ENCODE data around the gene C11orf24.

C11orf24 gene

DNA sequence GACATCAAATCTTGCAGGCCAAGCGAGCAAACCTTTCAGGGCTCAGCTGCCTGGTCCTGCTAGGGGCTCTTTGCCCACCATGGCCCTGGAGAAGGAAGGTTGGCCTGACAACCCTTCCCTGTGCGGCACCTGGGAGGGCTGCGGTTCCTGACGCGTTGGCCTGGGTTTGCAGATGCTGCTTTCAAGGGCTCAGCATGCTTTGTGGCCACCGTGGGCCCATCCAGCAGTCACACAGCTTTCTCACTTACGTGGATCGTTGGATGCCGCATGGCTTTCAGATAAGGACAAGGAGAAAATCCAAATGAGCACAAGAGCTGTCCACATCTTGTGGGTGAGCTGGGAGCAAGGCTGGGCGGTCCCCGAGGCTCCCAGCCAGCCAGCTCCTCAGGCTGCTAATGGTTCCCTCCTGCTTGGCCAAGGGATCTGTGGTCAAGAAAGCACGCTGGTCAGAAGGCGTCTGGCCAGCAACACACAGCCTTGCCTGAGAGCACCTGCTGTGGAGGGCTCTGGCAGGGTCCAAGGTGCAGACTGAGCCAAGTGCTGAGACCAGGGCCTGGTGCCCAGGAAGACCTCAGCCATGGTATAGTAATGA is 8.2 kb downstream of the C11orf24 start:
- Histone ChIP-seq H3K9ac (ENCODE audit: low read depth in 1 of 2, low read length in 2 of 2) (no peak overlapping the region), H3K27me3 (ENCODE audit: control insufficient read depth in 2 of 2, insufficient read depth in 2 of 2, low read length in 2 of 2) (no peaks in the 10 kb centered on the region), H3K27ac (ENCODE audit: low read depth in 2 of 2, low read length in 2 of 2) (no peak overlapping the region), H3K36me3 (ENCODE audit: control insufficient read depth in 2 of 2, insufficient read depth in 2 of 2, low read length in 2 of 2) (peaks cover 61 to 72% of the 10 kb centered on the region in 2 donors), H3K9me3 (ENCODE audit: control insufficient read depth in 2 of 2, low read length in 2 of 2) (no peaks in the 10 kb centered on the region), H3K4me1 (ENCODE audit: control insufficient read depth in 2 of 2, insufficient read depth in 2 of 2, low read length in 2 of 2) (peaks cover 5 to 20% of the 10 kb centered on the region in 2 donors), H3K4me3 (ENCODE audit: low read length in 2 of 2) (no peak overlapping the region)

DNA sequence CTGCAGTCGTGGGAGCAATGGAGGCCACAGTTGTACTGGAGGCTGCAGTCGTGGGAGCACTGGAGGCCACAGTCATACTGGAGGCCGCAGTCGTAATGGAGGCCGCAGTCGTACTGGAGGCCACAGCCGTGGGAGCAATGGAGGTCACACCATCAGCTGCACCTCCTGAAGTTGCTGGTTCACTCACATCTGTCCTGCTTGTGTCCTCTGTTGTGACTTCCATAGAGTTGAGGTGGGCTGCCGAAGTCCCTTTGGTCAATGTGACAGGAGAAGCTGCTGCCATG is 9.3 kb downstream of the C11orf24 start:
- Histone ChIP-seq H3K4me1 (ENCODE audit: control insufficient read depth in 2 of 2, insufficient read depth in 2 of 2, low read length in 2 of 2) (peaks cover 10 to 21% of the 10 kb centered on the region in 2 donors), H3K4me3 (ENCODE audit: low read length in 2 of 2) (no peak overlapping the region), H3K27me3 (ENCODE audit: control insufficient read depth in 2 of 2, insufficient read depth in 2 of 2, low read length in 2 of 2) (no peaks in the 10 kb centered on the region), H3K36me3 (ENCODE audit: control insufficient read depth in 2 of 2, insufficient read depth in 2 of 2, low read length in 2 of 2) (peaks cover 56 to 64% of the 10 kb centered on the region in 2 donors), H3K9me3 (ENCODE audit: control insufficient read depth in 2 of 2, low read length in 2 of 2) (no peaks in the 10 kb centered on the region), H3K27ac (ENCODE audit: low read depth in 2 of 2, low read length in 2 of 2) (no peak overlapping the region), H3K9ac (ENCODE audit: low read depth in 1 of 2, low read length in 2 of 2) (no peak overlapping the region)

DNA sequence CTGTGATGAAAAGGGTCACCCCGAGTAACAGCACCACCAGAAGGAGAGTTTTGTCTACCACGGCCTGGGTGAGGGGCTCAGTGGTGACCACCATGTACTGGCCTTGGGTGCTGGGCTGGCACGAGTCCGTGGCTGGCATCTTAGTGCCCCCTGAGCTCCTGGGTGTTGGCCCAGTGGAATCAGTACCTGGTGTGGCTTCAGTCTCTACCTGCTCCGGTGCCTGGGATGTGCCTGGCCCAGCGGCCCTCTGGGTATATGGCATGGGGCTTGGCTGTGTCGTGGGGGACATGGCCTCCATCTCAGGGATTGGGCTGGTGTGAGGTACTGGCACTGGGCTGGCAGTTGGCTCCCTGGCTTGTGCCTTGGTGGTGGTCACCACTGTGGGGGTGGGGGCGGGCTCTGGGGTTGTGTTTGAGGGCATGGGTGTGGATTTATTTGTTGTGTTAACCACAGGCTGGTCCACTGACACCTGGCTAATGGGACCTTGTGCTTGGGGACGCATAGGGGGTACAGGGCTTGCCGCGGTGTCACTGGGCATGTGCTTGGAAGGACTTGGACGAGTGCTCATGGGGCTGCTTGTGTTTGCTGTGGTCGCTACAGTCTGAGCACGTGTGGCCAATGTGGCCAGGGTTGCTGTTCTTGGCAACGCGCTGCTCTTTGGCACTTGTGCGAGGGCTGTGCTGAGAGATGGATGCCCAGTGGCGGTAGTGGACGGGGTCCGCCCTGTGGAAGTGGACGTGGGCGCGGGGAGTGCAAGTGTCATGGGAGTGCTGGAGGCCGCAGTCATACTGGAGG is 9.8 kb downstream of the C11orf24 start:
- H3K9ac ChIP-seq (ENCODE audit: low read depth in 1 of 2, low read length in 2 of 2), result no peak overlapping the region
- H3K4me3 ChIP-seq (ENCODE audit: low read length in 2 of 2), result no peak overlapping the region
- peaks cover 54 to 59% of the 10 kb centered on the region in 2 donors for H3K36me3 ChIP-seq (ENCODE audit: control insufficient read depth in 2 of 2, insufficient read depth in 2 of 2, low read length in 2 of 2)
- no peak overlapping the region for H3K27ac ChIP-seq (ENCODE audit: low read depth in 2 of 2, low read length in 2 of 2)
- peaks cover 7 to 19% of the 10 kb centered on the region in 2 donors for H3K4me1 ChIP-seq (ENCODE audit: control insufficient read depth in 2 of 2, insufficient read depth in 2 of 2, low read length in 2 of 2)
- H3K27me3 ChIP-seq (ENCODE audit: control insufficient read depth in 2 of 2, insufficient read depth in 2 of 2, low read length in 2 of 2), result no peaks in the 10 kb centered on the region
- no peaks in the 10 kb centered on the region for H3K9me3 ChIP-seq (ENCODE audit: control insufficient read depth in 2 of 2, low read length in 2 of 2)

DNA sequence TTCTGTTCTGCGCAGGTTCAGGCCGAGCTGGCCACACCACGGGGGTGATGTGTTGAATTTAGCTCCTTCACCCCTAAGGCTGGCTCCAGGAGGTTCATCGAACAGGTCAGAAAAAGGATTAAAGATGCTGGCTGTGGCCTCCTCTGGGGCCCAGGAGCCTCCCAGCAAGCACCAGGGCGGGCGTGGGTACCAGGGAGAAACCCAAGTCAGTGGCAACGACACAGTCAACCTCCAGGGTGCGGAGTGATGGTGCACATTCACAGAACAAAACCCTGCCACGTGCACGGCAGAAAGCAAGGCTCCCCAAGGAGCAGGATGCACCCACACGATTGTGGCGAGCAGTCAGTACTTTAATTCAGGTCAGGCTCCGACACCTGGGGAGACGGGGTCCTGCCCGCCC is 10.8 kb downstream of the C11orf24 start:
- H3K27ac ChIP-seq (ENCODE audit: low read depth in 2 of 2, low read length in 2 of 2), result no peak overlapping the region
- peaks cover 48 to 50% of the 10 kb centered on the region in 2 donors for H3K36me3 ChIP-seq (ENCODE audit: control insufficient read depth in 2 of 2, insufficient read depth in 2 of 2, low read length in 2 of 2)

DNA sequence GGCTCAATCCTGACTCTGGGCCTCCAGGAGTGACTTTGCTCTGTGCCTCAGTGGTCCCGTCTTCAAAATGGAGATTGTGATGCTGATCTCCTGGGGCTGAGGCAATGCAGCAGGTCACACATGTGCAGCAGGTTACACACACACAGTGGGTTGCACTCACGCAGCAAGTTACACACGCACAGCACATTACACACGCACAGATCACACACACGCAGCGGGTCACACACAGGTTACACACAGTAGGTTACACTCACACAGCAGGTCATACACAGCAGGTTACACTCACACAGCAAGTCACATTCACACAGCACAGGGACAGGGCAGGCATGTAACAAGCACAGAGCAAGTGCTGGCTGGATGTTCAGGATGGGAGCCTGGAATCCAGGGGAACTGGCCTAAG is 11.3 kb downstream of the C11orf24 start:
- H3K9ac ChIP-seq (ENCODE audit: low read depth in 1 of 2, low read length in 2 of 2), result no peak overlapping the region
- H3K27me3 ChIP-seq (ENCODE audit: control insufficient read depth in 2 of 2, insufficient read depth in 2 of 2, low read length in 2 of 2), result no peaks in the 10 kb centered on the region
- peaks cover 45% of the 10 kb centered on the region in 2 donors for H3K36me3 ChIP-seq (ENCODE audit: control insufficient read depth in 2 of 2, insufficient read depth in 2 of 2, low read length in 2 of 2)
- H3K9me3 ChIP-seq (ENCODE audit: control insufficient read depth in 2 of 2, low read length in 2 of 2), result no peaks in the 10 kb centered on the region
- H3K4me1 ChIP-seq (ENCODE audit: control insufficient read depth in 2 of 2, insufficient read depth in 2 of 2, low read length in 2 of 2), result peaks cover 7 to 11% of the 10 kb centered on the region in 2 donors
- no peak overlapping the region for H3K27ac ChIP-seq (ENCODE audit: low read depth in 2 of 2, low read length in 2 of 2)
- H3K4me3 ChIP-seq (ENCODE audit: low read length in 2 of 2), result no peak overlapping the region

More for the DNA sequence above, 10.8 kb downstream of the C11orf24 start:
- no peak overlapping the region for H3K4me3 ChIP-seq (ENCODE audit: low read length in 2 of 2)
- no peak overlapping the region for H3K9ac ChIP-seq (ENCODE audit: low read depth in 1 of 2, low read length in 2 of 2)
- no peaks in the 10 kb centered on the region for H3K27me3 ChIP-seq (ENCODE audit: control insufficient read depth in 2 of 2, insufficient read depth in 2 of 2, low read length in 2 of 2)
- peaks cover 7 to 16% of the 10 kb centered on the region in 2 donors for H3K4me1 ChIP-seq (ENCODE audit: control insufficient read depth in 2 of 2, insufficient read depth in 2 of 2, low read length in 2 of 2)
- no peaks in the 10 kb centered on the region for H3K9me3 ChIP-seq (ENCODE audit: control insufficient read depth in 2 of 2, low read length in 2 of 2)

DNA sequence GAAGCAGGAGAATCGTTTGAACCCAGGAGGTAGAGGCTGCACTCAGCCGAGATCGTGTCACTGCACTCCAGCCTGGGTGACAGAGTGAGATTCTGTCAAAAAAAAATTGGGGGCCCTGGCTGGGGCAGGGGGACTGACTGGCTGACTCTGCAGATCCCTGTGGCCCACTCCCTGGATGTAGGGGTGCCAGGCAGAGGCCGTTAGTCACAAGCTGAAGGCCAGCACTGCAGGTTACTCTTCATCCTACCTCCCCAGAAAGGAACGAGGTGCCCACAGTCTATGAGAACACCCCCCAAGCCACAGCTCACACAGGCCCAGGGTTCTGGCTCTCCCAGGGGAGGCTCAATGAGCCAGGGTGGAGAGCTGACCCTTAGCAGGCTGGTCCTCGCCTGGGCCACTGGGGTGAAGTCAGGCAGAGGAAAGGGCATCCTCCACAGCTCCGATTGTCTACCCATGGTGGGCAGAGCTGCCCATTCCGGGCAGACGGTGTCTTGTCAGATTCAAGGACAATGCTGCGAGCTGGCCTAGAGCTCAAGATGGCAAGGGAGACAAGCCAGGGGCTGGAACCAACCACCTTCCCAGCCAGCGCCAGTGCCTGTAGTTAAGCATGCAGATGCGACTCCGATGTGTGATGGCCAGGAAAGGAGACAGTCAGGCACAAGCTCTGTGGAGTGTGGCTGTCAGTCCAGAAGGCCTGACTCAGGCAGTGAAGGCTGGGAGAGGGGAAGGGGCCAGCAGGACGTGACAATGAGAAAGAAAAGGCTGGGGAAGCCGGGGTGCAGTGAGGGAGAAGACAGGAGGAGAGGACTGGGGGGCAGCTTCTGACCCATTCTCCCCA is 12.4 kb downstream of the C11orf24 start:
- H3K9ac ChIP-seq (ENCODE audit: low read depth in 1 of 2, low read length in 2 of 2), result no peak overlapping the region
- H3K4me3 ChIP-seq (ENCODE audit: low read length in 2 of 2), result no peak overlapping the region
- H3K9me3 ChIP-seq (ENCODE audit: control insufficient read depth in 2 of 2, low read length in 2 of 2), result no peaks in the 10 kb centered on the region
- no peaks in the 10 kb centered on the region for H3K27me3 ChIP-seq (ENCODE audit: control insufficient read depth in 2 of 2, insufficient read depth in 2 of 2, low read length in 2 of 2)
- H3K4me1 ChIP-seq (ENCODE audit: control insufficient read depth in 2 of 2, insufficient read depth in 2 of 2, low read length in 2 of 2), result peaks cover 5 to 7% of the 10 kb centered on the region in 2 donors
- H3K36me3 ChIP-seq (ENCODE audit: control insufficient read depth in 2 of 2, insufficient read depth in 2 of 2, low read length in 2 of 2), result peaks cover 34 to 36% of the 10 kb centered on the region in 2 donors
- no peak overlapping the region for H3K27ac ChIP-seq (ENCODE audit: low read depth in 2 of 2, low read length in 2 of 2)

DNA sequence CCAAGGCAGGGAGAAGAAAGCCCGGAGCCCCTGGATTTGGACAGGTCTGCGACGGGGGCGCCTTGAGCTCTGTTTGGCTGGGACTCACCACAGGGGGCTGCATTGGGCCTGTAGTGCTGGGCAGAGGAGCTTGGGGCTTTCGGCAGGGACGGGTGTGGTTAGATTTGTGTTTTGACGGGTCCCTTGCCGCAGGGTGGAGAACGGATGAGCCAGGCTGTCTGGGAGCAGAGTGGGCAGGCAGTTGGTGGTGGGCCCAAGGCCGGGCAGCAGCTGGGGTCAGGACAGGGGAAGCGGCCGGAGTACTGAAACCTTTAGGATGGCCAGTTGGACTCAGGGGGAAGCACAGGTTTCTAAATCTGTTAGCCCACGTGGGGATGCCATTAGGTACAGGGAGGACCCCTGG is 13.4 kb downstream of the C11orf24 start:
- Histone ChIP-seq H3K9ac (ENCODE audit: low read depth in 1 of 2, low read length in 2 of 2) (no peak overlapping the region), H3K36me3 (ENCODE audit: control insufficient read depth in 2 of 2, insufficient read depth in 2 of 2, low read length in 2 of 2) (peaks cover 26 to 28% of the 10 kb centered on the region in 2 donors), H3K4me1 (ENCODE audit: control insufficient read depth in 2 of 2, insufficient read depth in 2 of 2, low read length in 2 of 2) (peaks cover 5 to 7% of the 10 kb centered on the region in 2 donors), H3K9me3 (ENCODE audit: control insufficient read depth in 2 of 2, low read length in 2 of 2) (no peaks in the 10 kb centered on the region), H3K4me3 (ENCODE audit: low read length in 2 of 2) (no peak overlapping the region), H3K27ac (ENCODE audit: low read depth in 2 of 2, low read length in 2 of 2) (no peak overlapping the region), H3K27me3 (ENCODE audit: control insufficient read depth in 2 of 2, insufficient read depth in 2 of 2, low read length in 2 of 2) (no peaks in the 10 kb centered on the region)

DNA sequence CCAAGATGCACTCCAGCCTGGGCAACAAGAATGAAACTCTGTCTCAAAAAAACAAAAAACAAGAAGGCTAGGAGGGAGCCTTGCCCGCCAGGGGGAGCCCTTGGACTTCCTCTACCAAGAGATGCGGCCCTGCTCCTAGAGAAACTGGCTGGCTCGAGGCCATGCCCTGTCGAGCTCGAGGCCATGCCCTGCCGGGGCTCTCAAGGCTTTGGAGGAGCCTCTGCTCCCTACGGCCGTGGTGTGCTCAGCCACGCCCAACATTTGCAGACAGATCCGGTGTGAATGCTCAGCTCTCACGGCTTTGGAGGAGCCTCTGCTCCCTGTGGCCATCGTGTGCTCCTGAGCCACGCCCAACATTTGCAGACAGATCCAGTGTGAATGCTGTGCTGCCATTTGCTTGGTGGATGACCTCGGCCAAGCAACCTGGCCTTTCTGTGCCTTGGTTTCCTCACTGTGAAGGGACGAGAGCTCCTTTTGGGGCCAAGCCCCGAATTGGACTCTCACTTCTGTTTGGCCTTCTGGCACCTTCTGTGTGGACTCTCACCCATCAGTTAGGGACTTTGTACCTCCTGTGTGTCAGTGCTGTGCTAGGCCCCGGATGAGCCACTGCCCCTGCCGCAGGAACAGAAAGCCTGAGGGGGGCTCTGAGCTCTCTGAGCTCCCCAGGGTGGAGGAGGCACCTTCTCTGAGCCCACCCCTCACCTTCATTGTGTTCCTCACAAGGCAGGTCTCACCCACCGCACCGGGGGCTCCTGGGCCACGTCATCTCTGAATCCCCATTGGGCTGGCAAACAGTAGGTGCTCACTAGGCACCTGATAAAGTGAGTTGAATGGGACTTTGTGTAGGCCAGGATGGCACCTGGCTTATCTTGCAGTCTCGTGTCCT is 14.1 kb downstream of the C11orf24 start:
- Histone ChIP-seq H3K27ac (ENCODE audit: low read depth in 2 of 2, low read length in 2 of 2) (no peak overlapping the region), H3K36me3 (ENCODE audit: control insufficient read depth in 2 of 2, insufficient read depth in 2 of 2, low read length in 2 of 2) (peaks cover 22% of the 10 kb centered on the region in 2 donors), H3K9ac (ENCODE audit: low read depth in 1 of 2, low read length in 2 of 2) (peak overlapping the region in 1 of 2 donors; percentile 41), H3K4me1 (ENCODE audit: control insufficient read depth in 2 of 2, insufficient read depth in 2 of 2, low read length in 2 of 2) (peaks cover 5 to 7% of the 10 kb centered on the region in 2 donors), H3K4me3 (ENCODE audit: low read length in 2 of 2) (peak overlapping the region; percentile 32 to 45), H3K9me3 (ENCODE audit: control insufficient read depth in 2 of 2, low read length in 2 of 2) (no peaks in the 10 kb centered on the region), H3K27me3 (ENCODE audit: control insufficient read depth in 2 of 2, insufficient read depth in 2 of 2, low read length in 2 of 2) (no peaks in the 10 kb centered on the region)

DNA sequence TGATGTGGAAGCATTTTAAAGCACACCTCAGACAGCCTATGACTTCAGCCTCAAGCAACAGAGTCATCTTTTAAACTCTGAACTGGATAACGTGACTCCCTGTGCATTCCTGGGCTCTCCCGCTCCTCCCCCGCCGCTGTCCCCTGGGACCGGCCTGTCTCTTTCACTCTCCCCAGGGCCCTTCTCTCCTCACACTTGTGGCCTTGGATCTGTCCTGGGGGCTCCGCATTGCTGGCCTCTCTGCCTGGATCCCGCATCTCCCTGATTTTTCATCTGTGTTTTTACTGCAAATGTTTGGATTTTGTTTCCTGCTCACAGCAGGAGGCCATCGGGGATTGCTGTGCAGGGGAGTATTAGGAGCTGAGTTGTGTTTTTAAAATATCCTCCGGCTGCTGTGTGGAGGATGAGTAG is 15.4 kb downstream of the C11orf24 start:
- peaks cover 8% of the 10 kb centered on the region in 2 donors for H3K36me3 ChIP-seq (ENCODE audit: control insufficient read depth in 2 of 2, insufficient read depth in 2 of 2, low read length in 2 of 2)
- H3K9me3 ChIP-seq (ENCODE audit: control insufficient read depth in 2 of 2, low read length in 2 of 2), result no peaks in the 10 kb centered on the region
- no peak overlapping the region for H3K9ac ChIP-seq (ENCODE audit: low read depth in 1 of 2, low read length in 2 of 2)
- H3K4me1 ChIP-seq (ENCODE audit: control insufficient read depth in 2 of 2, insufficient read depth in 2 of 2, low read length in 2 of 2), result peaks cover 5 to 7% of the 10 kb centered on the region in 2 donors
- H3K4me3 ChIP-seq (ENCODE audit: low read length in 2 of 2), result no peak overlapping the region
- H3K27ac ChIP-seq (ENCODE audit: low read depth in 2 of 2, low read length in 2 of 2), result no peak overlapping the region
- H3K27me3 ChIP-seq (ENCODE audit: control insufficient read depth in 2 of 2, insufficient read depth in 2 of 2, low read length in 2 of 2), result no peaks in the 10 kb centered on the region

Data from mucosa of rectum (tissue), 2 donors.